ENCODE data around the gene C19orf67.

DNA sequence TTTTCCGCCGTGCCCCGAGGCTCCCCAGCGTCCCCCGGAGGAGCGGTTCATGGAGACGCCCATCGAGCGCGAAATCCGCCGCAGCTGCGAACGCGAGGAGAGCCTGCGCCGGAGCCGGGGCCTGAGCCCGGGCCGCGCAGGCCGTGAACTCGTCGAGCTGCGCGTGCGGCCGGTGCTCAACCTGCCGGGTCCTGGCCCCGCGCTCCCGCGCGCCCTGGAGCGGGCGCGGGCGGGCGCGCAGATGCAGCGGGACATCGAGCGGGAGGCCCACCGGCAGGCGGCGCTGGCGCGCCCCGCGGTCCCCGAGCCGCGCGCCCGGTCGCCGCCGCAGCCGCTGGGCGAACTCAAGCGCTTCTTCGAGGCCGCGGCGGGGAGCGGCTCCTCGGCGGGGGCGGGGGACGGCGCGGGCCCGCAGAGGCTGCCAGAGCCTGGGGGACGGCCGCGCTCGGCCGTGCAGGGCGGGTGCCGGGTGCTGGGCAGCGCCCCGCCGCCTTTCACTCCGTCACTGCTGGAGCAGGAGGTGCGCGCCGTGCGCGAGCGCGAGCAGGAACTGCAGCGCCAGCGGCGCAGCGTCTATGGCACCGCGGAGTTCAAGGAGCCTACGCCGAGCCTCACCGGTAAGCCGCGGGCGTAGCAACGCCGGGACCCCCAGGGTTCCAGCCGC lies 12.2 kb downstream of the C19orf67 start:
- TF ChIP-seq, protein P1, sequence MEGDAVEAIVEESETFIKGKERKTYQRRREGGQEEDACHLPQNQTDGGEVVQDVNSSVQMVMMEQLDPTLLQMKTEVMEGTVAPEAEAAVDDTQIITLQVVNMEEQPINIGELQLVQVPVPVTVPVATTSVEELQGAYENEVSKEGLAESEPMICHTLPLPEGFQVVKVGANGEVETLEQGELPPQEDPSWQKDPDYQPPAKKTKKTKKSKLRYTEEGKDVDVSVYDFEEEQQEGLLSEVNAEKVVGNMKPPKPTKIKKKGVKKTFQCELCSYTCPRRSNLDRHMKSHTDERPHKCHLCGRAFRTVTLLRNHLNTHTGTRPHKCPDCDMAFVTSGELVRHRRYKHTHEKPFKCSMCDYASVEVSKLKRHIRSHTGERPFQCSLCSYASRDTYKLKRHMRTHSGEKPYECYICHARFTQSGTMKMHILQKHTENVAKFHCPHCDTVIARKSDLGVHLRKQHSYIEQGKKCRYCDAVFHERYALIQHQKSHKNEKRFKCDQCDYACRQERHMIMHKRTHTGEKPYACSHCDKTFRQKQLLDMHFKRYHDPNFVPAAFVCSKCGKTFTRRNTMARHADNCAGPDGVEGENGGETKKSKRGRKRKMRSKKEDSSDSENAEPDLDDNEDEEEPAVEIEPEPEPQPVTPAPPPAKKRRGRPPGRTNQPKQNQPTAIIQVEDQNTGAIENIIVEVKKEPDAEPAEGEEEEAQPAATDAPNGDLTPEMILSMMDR (conservative IDR thresholded peaks at IDR 0.05; ENCODE audit: low read depth, low read length), result 0 out of 2 replicates have a peak, but pooled peaks have one; percentile 27
- TF ChIP-seq EZH2 (IDR thresholded peaks at IDR 0.05; ENCODE audit: low read length, unreplicated experiment) (no peak), EZH2phosphoT487 (IDR thresholded peaks at IDR 0.05; ENCODE audit: borderline replicate concordance, low read length) (no peak)
